Measurements from ENCODE around the gene KRTAP5-1. TPM values are rescaled to one million over a fixed set of nuclear protein-coding genes. Genes with fewer than 3 reads are reported as not detected.

Gene KRTAP5-1
- total and polyA plus RNA-seq, 8 donors: 0.46 TPM; not detected in 7

- no peaks in the 10 kb centered on the region for H3K9me3 ChIP-seq
- no peaks in the 10 kb centered on the region for H3K27me3 ChIP-seq
- 76 to 82% methylated on average over 21 to 24 of the region's 26 CpGs for WGBS, 2 donors
- DNase-seq: no peak
- no peak within 1 kb of the TSS for H3K4me3 ChIP-seq
- ATAC-seq: no peak
- intact Hi-C loops (cut with DNase I): loop anchor here in 1 of 3 donors (5.0 kb wide), 1 partner anchor 82 kb away; no protein-coding TSS in a partner anchor
- no peak within 1 kb of the TSS for H3K27ac ChIP-seq
- H3K36me3 ChIP-seq: no peaks in the 10 kb centered on the region
- no peak for TF ChIP-seq CTCF (IDR thresholded peaks at IDR 0.05)
- H3K4me1 ChIP-seq: peaks cover 0 to 4% (median 0%) of the 10 kb centered on the region in 3 donors
- FAIRE-seq: no peak
Observed at GRCh38 chr11:1629326-1630185, 44.5 kb upstream of the KRTAP5-1 start, which contains the start of gene KRTAP5-5. Gene KRTAP5-5 (plus strand): TSS chr11:1629775. CDS start chr11:1629841, 66 bp downstream.

- FAIRE-seq: no peak
- H3K36me3 ChIP-seq: no peaks in the 10 kb centered on the region
- no peak overlapping the region for H3K4me3 ChIP-seq
- peak in 5 of 6 donors; percentile 34 to 91 (median 69) for DNase-seq
- 26 to 28% methylated on average over 35 of the region's 35 CpGs for WGBS, 2 donors
- ATAC-seq: peak; percentile 53 to 92 (median 80)
- H3K27me3 ChIP-seq: no peaks in the 10 kb centered on the region
- H3K27ac ChIP-seq: no peak overlapping the region
- H3K9me3 ChIP-seq: no peaks in the 10 kb centered on the region
- peaks cover 0 to 4% (median 0%) of the 10 kb centered on the region in 3 donors for H3K4me1 ChIP-seq
- TF ChIP-seq CTCF (IDR thresholded peaks at IDR 0.05): peak; percentile 88 to 97 (median 93)
- intact Hi-C loops (cut with DNase I): loop anchor here in 1 of 3 donors (5.0 kb wide), 1 partner anchor 81 kb away; no protein-coding TSS in a partner anchor
Observed at GRCh38 chr11:1628506-1629325, 43.6 kb upstream of the KRTAP5-1 start.

DNA sequence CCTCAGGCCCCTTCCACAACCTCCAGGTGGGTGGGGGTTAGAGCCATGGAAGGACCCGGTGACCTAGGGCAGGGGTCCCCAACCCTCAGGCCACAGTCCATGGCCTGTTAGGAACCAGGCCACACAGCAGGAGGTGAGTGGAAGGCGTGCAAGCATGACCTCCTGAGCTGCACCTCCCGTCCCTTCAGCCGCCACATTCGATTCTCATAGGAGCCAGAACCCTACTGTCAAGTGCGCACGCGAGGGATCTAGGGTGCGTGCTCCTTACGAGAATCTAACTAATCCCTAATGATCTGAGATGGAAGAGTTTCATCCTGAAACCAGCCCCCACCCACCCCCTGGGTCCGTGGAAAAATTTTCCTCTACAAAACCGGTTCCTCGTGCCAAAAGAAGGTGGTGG lies 40.5 kb upstream of the KRTAP5-1 start:
- Histone ChIP-seq H3K4me1 (no peaks in the 10 kb centered on the region), H3K27ac (no peak overlapping the region), H3K4me3 (no peak overlapping the region), H3K9me3 (no peaks in the 10 kb centered on the region), H3K36me3 (no peaks in the 10 kb centered on the region), H3K27me3 (no peaks in the 10 kb centered on the region)
- FAIRE-seq (no peak), ATAC-seq (no peak), DNase-seq (peak in 1 of 6 donors; percentile 37)
- WGBS, 2 donors: 70 to 73% methylated on average over 13 of the region's 13 CpGs
- intact Hi-C loops (cut with DNase I): loop anchor here in 1 of 3 donors (5.0 kb wide), 1 partner anchor 78 kb away; no protein-coding TSS in a partner anchor
- TF ChIP-seq CTCF (IDR thresholded peaks at IDR 0.05): no peak

GRCh38 chr11:1624621-1625020 lies 39.5 kb upstream of the KRTAP5-1 start:
- Histone ChIP-seq H3K4me1 (no peaks in the 10 kb centered on the region), H3K36me3 (no peaks in the 10 kb centered on the region), H3K27ac (no peak overlapping the region), H3K4me3 (no peak overlapping the region), H3K9me3 (no peaks in the 10 kb centered on the region), H3K27me3 (no peaks in the 10 kb centered on the region)
- ATAC-seq: no peak
- DNase-seq: peak in 1 of 6 donors; percentile 28
- WGBS, 2 donors: 84 to 86% methylated on average over 16 of the region's 16 CpGs
- TF ChIP-seq CTCF (IDR thresholded peaks at IDR 0.05): no peak
- FAIRE-seq: no peak
- intact Hi-C loops (cut with DNase I): loop anchor here in 1 of 3 donors (5.0 kb wide), 1 partner anchor 77 kb away; no protein-coding TSS in a partner anchor

Measured in pancreas (tissue), 10 donors.